Hepatocyte (in vitro differentiated cells): ENCODE results near the gene WDR1. TPM values are rescaled to one million over a fixed set of nuclear protein-coding genes. Genes with fewer than 3 reads are reported as not detected.
A peak's percentile ranks its signal among the peaks of the same experiment; 100 is the strongest.

ENCODE experiments used
- DNase-seq: peaks from one replicate; pipeline ENCODE4 v3.0.0-alpha.2; 2016; ENCODE audit warnings: low spot score
- H2AFZ ChIP-seq: fragments of 200-600 bp; sonication (generic); 2 replicates; pipeline ENCODE4 v1.6.0; 2016; ENCODE audit warnings: antibody characterized with exemption, mild to moderate bottlenecking
- H3K27ac ChIP-seq: fragments of 200-600 bp; sonication (generic); 2 replicates; pipeline ENCODE4 v1.5.1; 2016; ENCODE audit warnings: mild to moderate bottlenecking
- H3K27me3 ChIP-seq: fragments of 200-600 bp; sonication (generic); 2 replicates; pipeline ENCODE4 v1.6.1; 2016
- H3K36me3 ChIP-seq: fragments of 200-600 bp; sonication (generic); replicated peaks from 2 replicates; pipeline ENCODE4 v1.5.1; 2016; ENCODE audit warnings: low read depth; ENCODE audit not compliant: insufficient read depth
- H3K4me1 ChIP-seq: fragments of 200-600 bp; sonication (generic); 2 replicates; pipeline ENCODE4 v1.5.1; 2016; ENCODE audit warnings: mild to moderate bottlenecking, moderate library complexity; ENCODE audit not compliant: insufficient read depth
- H3K4me2 ChIP-seq: fragments of 200-600 bp; sonication (generic); 2 replicates; pipeline ENCODE4 v1.6.0; 2016
- H3K4me3 ChIP-seq: fragments of 200-600 bp; sonication (generic); 2 replicates; pipeline ENCODE4 v1.5.1; 2016; ENCODE audit warnings: mild to moderate bottlenecking
- H3K79me2 ChIP-seq: fragments of 200-600 bp; sonication (generic); 2 replicates; pipeline ENCODE4 v1.6.0; 2017; ENCODE audit warnings: mild to moderate bottlenecking
- H3K9me2 ChIP-seq: fragments of 200-600 bp; sonication (generic); replicated peaks from 2 replicates; pipeline ENCODE4 v1.6.0; 2017; ENCODE audit warnings: mild to moderate bottlenecking; ENCODE audit not compliant: insufficient read depth
- H3K9me3 ChIP-seq: fragments of 200-600 bp; sonication (generic); 2 replicates; pipeline ENCODE4 v1.5.1; 2016; ENCODE audit warnings: low read depth, mild to moderate bottlenecking
- H4K20me1 ChIP-seq: fragments of 200-600 bp; sonication (generic); 2 replicates; pipeline ENCODE4 v1.6.0; 2016; ENCODE audit warnings: mild to moderate bottlenecking; ENCODE audit not compliant: insufficient read depth, poor library complexity, severe bottlenecking
- EZH2 ChIP-seq: fragments of 200-600 bp; sonication (generic); IDR thresholded peaks from 2 replicates; pipeline ENCODE4 v1.6.1; 2016; ENCODE audit warnings: antibody characterized with exemption, mild to moderate bottlenecking, borderline replicate concordance
- EZH2phosphoT487 ChIP-seq: fragments of 200-600 bp; sonication (generic); IDR thresholded peaks from one replicate; pipeline ENCODE4 v1.6.1; 2018; ENCODE audit warnings: antibody characterized with exemption, mild to moderate bottlenecking, low read depth, moderate library complexity; ENCODE audit not compliant: unreplicated experiment, severe bottlenecking
- WGBS: methylation state at CpG from one replicate; pipeline ENCODE4 v1.1.6; 2016; ENCODE audit warnings: low lambda C conversion rate; ENCODE audit errors: missing lambda C conversion rate; 5-methylcytosine and 5-hydroxymethylcytosine counted together
- polyA plus RNA-seq: library from polyadenylated mRNA; unstranded; fragments of >200 nt; fragmentation: Nextera tagmentation; extraction: Ambion mirVana; gene quantifications from 2 replicates; pipeline ENCODE4 v1.2.1, GENCODE V29; 2016
- total RNA-seq: library from RNA; depleted of rRNA; stranded (reverse); fragments of >200 nt; gene quantifications from 2 replicates; pipeline ENCODE4 v1.2.3, GENCODE V29; 2014
- TF ChIP-seq, protein P1 (sequence below): fragments of 200-600 bp; sonication (generic); IDR thresholded peaks from 2 replicates; pipeline ENCODE4 v1.5.1; 2016; ENCODE audit warnings: antibody characterized with exemption, mild to moderate bottlenecking; ENCODE audit not compliant: poor library complexity

Gene WDR1
- total and polyA plus RNA-seq, 2 experiments from 2014 or later: 176 to 179 TPM

- Histone ChIP-seq H3K27ac (no peak overlapping the region), H2AFZ (no peak overlapping the region)
- 96% methylated on average over 5 of the region's 5 CpGs for WGBS
Observed at GRCh38 chr4:10034612-10035104, 81.9 kb downstream of the WDR1 start.

GRCh38 chr4:10034136-10034535, 82.5 kb downstream of the WDR1 start:
- no peak overlapping the region for H3K4me2 ChIP-seq
- WGBS: 92% methylated on average over 10 of the region's 10 CpGs

More at GRCh38 chr4:10034612-10035104, 81.9 kb downstream of the WDR1 start:
- H3K36me3 ChIP-seq: no peaks in the 10 kb centered on the region
- H3K4me1 ChIP-seq: peaks cover 19% of the 10 kb centered on the region
- DNase-seq: no peak
- TF ChIP-seq, protein P1, sequence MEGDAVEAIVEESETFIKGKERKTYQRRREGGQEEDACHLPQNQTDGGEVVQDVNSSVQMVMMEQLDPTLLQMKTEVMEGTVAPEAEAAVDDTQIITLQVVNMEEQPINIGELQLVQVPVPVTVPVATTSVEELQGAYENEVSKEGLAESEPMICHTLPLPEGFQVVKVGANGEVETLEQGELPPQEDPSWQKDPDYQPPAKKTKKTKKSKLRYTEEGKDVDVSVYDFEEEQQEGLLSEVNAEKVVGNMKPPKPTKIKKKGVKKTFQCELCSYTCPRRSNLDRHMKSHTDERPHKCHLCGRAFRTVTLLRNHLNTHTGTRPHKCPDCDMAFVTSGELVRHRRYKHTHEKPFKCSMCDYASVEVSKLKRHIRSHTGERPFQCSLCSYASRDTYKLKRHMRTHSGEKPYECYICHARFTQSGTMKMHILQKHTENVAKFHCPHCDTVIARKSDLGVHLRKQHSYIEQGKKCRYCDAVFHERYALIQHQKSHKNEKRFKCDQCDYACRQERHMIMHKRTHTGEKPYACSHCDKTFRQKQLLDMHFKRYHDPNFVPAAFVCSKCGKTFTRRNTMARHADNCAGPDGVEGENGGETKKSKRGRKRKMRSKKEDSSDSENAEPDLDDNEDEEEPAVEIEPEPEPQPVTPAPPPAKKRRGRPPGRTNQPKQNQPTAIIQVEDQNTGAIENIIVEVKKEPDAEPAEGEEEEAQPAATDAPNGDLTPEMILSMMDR: no peak
- TF ChIP-seq EZH2 (no peak), EZH2phosphoT487 (no peak)
- no peak overlapping the region for H3K4me3 ChIP-seq
- H3K79me2 ChIP-seq: no peaks in the 10 kb centered on the region
- H3K9me2 ChIP-seq: no peaks in the 10 kb centered on the region
- no peak overlapping the region for H3K4me2 ChIP-seq
- H4K20me1 ChIP-seq: no peaks in the 10 kb centered on the region
- no peaks in the 10 kb centered on the region for H3K27me3 ChIP-seq
- no peaks in the 10 kb centered on the region for H3K9me3 ChIP-seq

DNA sequence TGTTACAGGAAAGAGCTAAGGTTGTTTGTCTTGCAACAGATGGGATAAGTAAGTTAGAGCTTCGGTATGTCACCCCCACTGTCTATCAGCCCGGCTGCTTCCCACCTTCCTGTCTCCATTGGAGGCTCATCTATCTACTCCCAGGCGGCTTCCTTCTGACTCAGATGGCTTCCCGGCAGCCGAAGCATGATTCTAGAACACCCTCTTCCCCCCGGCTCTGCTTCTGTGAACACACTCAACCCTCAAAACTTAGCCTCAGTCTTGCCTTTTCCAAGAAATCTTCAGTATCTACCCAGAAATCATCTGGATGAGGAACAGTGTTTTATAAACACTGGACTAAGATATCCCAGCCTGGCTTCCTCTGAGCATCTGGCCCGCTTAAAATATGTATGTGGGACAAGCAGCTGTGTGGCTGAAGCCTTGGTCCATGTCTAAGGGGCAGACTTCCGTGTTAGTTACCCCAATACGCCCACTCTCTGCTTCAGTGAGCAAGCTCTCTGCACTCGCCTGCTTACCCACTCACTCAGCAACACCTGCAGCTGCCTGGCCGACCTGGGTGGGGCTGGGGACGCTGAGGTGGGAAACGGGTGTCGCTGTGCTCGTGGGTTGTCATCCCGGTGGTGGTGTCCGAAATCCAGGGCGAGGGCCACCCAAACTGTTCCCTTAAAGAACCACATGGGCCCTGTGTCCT, 83.3 kb downstream of the WDR1 start:
- Histone ChIP-seq H3K9me2 (no peaks in the 10 kb centered on the region), H4K20me1 (no peaks in the 10 kb centered on the region), H2AFZ (no peak overlapping the region), H3K4me1 (peaks cover 19% of the 10 kb centered on the region), H3K79me2 (no peaks in the 10 kb centered on the region), H3K4me3 (no peak overlapping the region), H3K36me3 (no peaks in the 10 kb centered on the region), H3K9me3 (no peaks in the 10 kb centered on the region), H3K27ac (no peak overlapping the region), H3K27me3 (no peaks in the 10 kb centered on the region), H3K4me2 (no peak overlapping the region)
- WGBS: 68% methylated on average over 18 of the region's 18 CpGs
- TF ChIP-seq EZH2phosphoT487: no peak
- TF ChIP-seq EZH2: no peak
- peak; percentile 39 for DNase-seq

More at GRCh38 chr4:10034136-10034535, 82.5 kb downstream of the WDR1 start:
- DNase-seq: no peak
- no peak overlapping the region for H3K4me3 ChIP-seq
- no peaks in the 10 kb centered on the region for H4K20me1 ChIP-seq
- H3K4me1 ChIP-seq: peaks cover 19% of the 10 kb centered on the region
- no peaks in the 10 kb centered on the region for H3K27me3 ChIP-seq
- H3K27ac ChIP-seq: no peak overlapping the region
- H3K36me3 ChIP-seq: no peaks in the 10 kb centered on the region
- no peak for TF ChIP-seq EZH2
- no peak for TF ChIP-seq EZH2phosphoT487
- TF ChIP-seq, protein P1: no peak
- no peaks in the 10 kb centered on the region for H3K79me2 ChIP-seq
- H2AFZ ChIP-seq: no peak overlapping the region
- H3K9me2 ChIP-seq: no peaks in the 10 kb centered on the region
- no peaks in the 10 kb centered on the region for H3K9me3 ChIP-seq

DNA sequence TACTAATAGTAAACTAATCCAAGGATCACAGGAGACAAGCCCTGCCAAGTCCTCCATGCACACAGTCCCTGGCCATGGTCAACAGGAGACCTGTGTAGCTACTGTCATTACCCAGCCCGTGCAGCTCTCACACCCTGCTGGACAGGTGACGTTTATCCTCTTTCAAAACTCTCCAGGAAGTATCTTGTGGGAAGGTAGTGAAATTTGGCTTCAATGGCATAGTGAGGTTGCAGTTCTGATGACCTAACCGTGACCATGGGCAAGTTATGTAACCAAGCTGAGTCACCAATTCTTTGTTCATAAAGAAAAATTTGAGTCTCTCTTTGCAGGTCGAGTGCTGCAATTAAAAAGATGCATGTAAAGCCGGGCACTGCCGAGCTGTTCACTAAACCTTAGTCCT, 84.0 kb downstream of the WDR1 start:
- Histone ChIP-seq H4K20me1 (no peaks in the 10 kb centered on the region), H3K36me3 (no peaks in the 10 kb centered on the region), H3K9me3 (no peaks in the 10 kb centered on the region), H2AFZ (no peak overlapping the region), H3K4me2 (no peak overlapping the region), H3K27me3 (no peaks in the 10 kb centered on the region), H3K9me2 (no peaks in the 10 kb centered on the region), H3K4me1 (peaks cover 19% of the 10 kb centered on the region), H3K79me2 (no peaks in the 10 kb centered on the region), H3K4me3 (no peak overlapping the region), H3K27ac (no peak overlapping the region)
- WGBS: 73% methylated on average over 6 of the region's 6 CpGs
- no peak for DNase-seq
- no peak for TF ChIP-seq EZH2phosphoT487
- no peak for TF ChIP-seq EZH2
